GM18508 (cell line): ENCODE data around the gene NRAS.
"Not testable (repeated sequence)": the region's sequence is repeated elsewhere in the genome, so short reads cannot be mapped to it uniquely, and the experiment has no call there.

Experiments
- ATAC-seq: cut with Tn5 transposase; IDR thresholded peaks from one replicate; pipeline ENCODE4 v1.9.1; 2021; ENCODE audit warnings: moderate number of reproducible peaks; ENCODE audit not compliant: insufficient read depth, unreplicated experiment

The NRAS gene

GRCh38 chr1:114716304-114717170 is at the start of gene NRAS:
NRAS (minus strand) TSS chr1:114716771; CDS start chr1:114716160, 611 bp downstream.
- peak; percentile 77 for ATAC-seq

GRCh38 chr1:114764689-114765088 is 48.1 kb upstream of the NRAS start:
- no peak for ATAC-seq

- no peak for ATAC-seq
Measured at GRCh38 chr1:114758256-114758832, 41.8 kb upstream of the NRAS start.

- peak; percentile 56 for ATAC-seq
Measured at GRCh38 chr1:114757455-114758255, 41.1 kb upstream of the NRAS start, which contains the start of gene CSDE1. CSDE1 (minus strand) TSS chr1:114757984; CDS start chr1:114739890, 18,094 bp downstream.

GRCh38 chr1:114756949-114757454 is 40.4 kb upstream of the NRAS start:
- no peak for ATAC-seq

- ATAC-seq, result peak; percentile 38
Measured at GRCh38 chr1:114756009-114756892, 39.7 kb upstream of the NRAS start.

- no peak for ATAC-seq
Measured at GRCh38 chr1:114755006-114755931, 38.7 kb upstream of the NRAS start.

- ATAC-seq, result not testable (repeated sequence)
Measured at GRCh38 chr1:114753702-114754101, 37.1 kb upstream of the NRAS start.

GRCh38 chr1:114753143-114753542 is 36.6 kb upstream of the NRAS start:
- no peak for ATAC-seq

GRCh38 chr1:114750780-114751179 is 34.2 kb upstream of the NRAS start:
- no peak for ATAC-seq

- ATAC-seq, result no peak
Measured at GRCh38 chr1:114749835-114750234, 33.3 kb upstream of the NRAS start.

GRCh38 chr1:114746450-114747121 is 30.0 kb upstream of the NRAS start:
- no peak for ATAC-seq

GRCh38 chr1:114745291-114745690 is 28.7 kb upstream of the NRAS start:
- ATAC-seq, result no peak

GRCh38 chr1:114741963-114742746 is 25.6 kb upstream of the NRAS start:
- no peak for ATAC-seq

- no peak for ATAC-seq
Measured at GRCh38 chr1:114740331-114740730, 23.8 kb upstream of the NRAS start.

- ATAC-seq, result no peak
Measured at GRCh38 chr1:114737314-114737849, 20.8 kb upstream of the NRAS start.

GRCh38 chr1:114735479-114735878 is 18.9 kb upstream of the NRAS start:
- no peak for ATAC-seq
